Measurements from ENCODE around the gene OR4D2. TPM values are rescaled to one million over a fixed set of nuclear protein-coding genes. Genes with fewer than 3 reads are reported as not detected.

The OR4D2 gene
- total and polyA plus RNA-seq, 2 of the 8 experiments (the other 6 are each of a cell fraction or from before 2014, with no cell fraction given) = not detected

GRCh38 chr17:58170622-58171021 lies 3.8 kb downstream of the OR4D2 start:
- H2BK5ac ChIP-seq (ENCODE audit: low read depth, low read length) = no peak overlapping the region
- CTCF ChIA-PET (ENCODE audit: partially characterized antibody) = interaction anchor here (1.0 to 11.5 kb wide), 6 partner anchors 45 to 387 kb away, joined by 3 to 71 read pairs (median 3); no protein-coding TSS in a partner anchor
- H3K4me1 ChIP-seq (replicated peaks in 1 of 4; ENCODE audit: control insufficient read depth in 3 of 4, insufficient read depth in 4 of 4, low read length in 3 of 4) = no peaks in the 10 kb centered on the region
- H3K4ac ChIP-seq (replicated peaks; ENCODE audit: insufficient read length, low read depth, low read length) = no peak overlapping the region
- no peaks in the 10 kb centered on the region for H3K79me1 ChIP-seq (ENCODE audit: low read depth, low read length)
- peaks cover 0 to 4% (median 2%) of the 10 kb centered on the region in 4 experiments; a peak in 1 of 7 replicates for H3K27me3 ChIP-seq (replicated peaks in 1 of 4; ENCODE audit: control insufficient read depth in 3 of 4, extremely low read depth in 1 of 4, insufficient read depth in 3 of 4, low read length in 3 of 4)
- no peak for DNase-seq (ENCODE audit: low read depth in 1 of 2, low spot score in 2 of 2)
- no peak overlapping the region for H4K91ac ChIP-seq (replicated peaks; ENCODE audit: insufficient read length, low read length)
- no peak overlapping the region for H3K4me3 ChIP-seq (ENCODE audit: extremely low read depth in 1 of 4, insufficient read depth in 2 of 4, low read depth in 3 of 4, low read length in 4 of 4)
- TF ChIP-seq ATF3 (IDR thresholded peaks at IDR 0.05; ENCODE audit: insufficient read depth, low read depth, low read length) (no peak), TCF12 (IDR thresholded peaks at IDR 0.05; ENCODE audit: low read depth, low read length) (no peak), SAP30 (IDR thresholded peaks at IDR 0.05; ENCODE audit: insufficient read depth, insufficient replicate concordance, low read length) (no peak), GTF2F1 (IDR thresholded peaks at IDR 0.05; ENCODE audit: borderline replicate concordance, low read depth, low read length) (no peak), FOSL1 (IDR thresholded peaks at IDR 0.05; ENCODE audit: insufficient read depth, low read depth, low read length) (no peak), CBX5 (IDR thresholded peaks at IDR 0.05; ENCODE audit: low read depth, low read length) (no peak), TBP (IDR thresholded peaks at IDR 0.05; ENCODE audit: low read depth, low read length) (no peak), EGR1 (IDR thresholded peaks at IDR 0.05; ENCODE audit: borderline replicate concordance, low read depth, low read length) (no peak), YY1 (IDR thresholded peaks at IDR 0.05; ENCODE audit: low read depth, low read length) (no peak), KDM4A (IDR thresholded peaks at IDR 0.05; ENCODE audit: low read depth, low read length, severe bottlenecking) (no peak)
- 79% methylated on average over 4 of the region's 4 CpGs; no CpG with 5 or more reads in 1 of the 2 experiments for WGBS, 2 experiments (ENCODE audit: extremely low coverage in 1 of 2, insufficient coverage in 1 of 2, insufficient read length in 1 of 2, insufficient replicate concordance in 2 of 2, low coverage in 1 of 2, low lambda C conversion rate in 2 of 2, missing lambda C conversion rate in 1 of 2)
- H2BK15ac ChIP-seq (ENCODE audit: low read length) = no peak overlapping the region
- H3K36me3 ChIP-seq (ENCODE audit: control insufficient read depth in 2 of 4, insufficient read depth in 4 of 4, low read length in 3 of 4) = no peaks in the 10 kb centered on the region
- H2AFZ ChIP-seq (ENCODE audit: low read length) = no peak overlapping the region
- H2BK12ac ChIP-seq (ENCODE audit: low read depth, low read length) = no peak overlapping the region
- no peaks in the 10 kb centered on the region for H3K23me2 ChIP-seq (ENCODE audit: low read depth, low read length)
- H3K14ac ChIP-seq (ENCODE audit: insufficient read length) = no peak overlapping the region
- no peak overlapping the region for H3K9ac ChIP-seq (replicated peaks in 1 of 4; ENCODE audit: extremely low read depth in 1 of 4, low read depth in 3 of 4, low read length in 3 of 4)
- H4K8ac ChIP-seq (ENCODE audit: extremely low read depth, insufficient read depth, low read length) = no peak overlapping the region
- H3K23ac ChIP-seq (ENCODE audit: insufficient read length) = no peak overlapping the region
- H2BK120ac ChIP-seq (replicated peaks; ENCODE audit: low read depth, low read length) = no peak overlapping the region
- H4K20me1 ChIP-seq (replicated peaks in 1 of 2; ENCODE audit: control insufficient read depth in 1 of 2, insufficient read depth in 2 of 2, low read length in 2 of 2) = peaks cover 0 to 2% of the 10 kb centered on the region in 2 experiments
- no peak overlapping the region for H3K27ac ChIP-seq (ENCODE audit: low read depth, low read length)
- H2AK5ac ChIP-seq (ENCODE audit: low read depth, low read length) = no peak overlapping the region
- no peak for FAIRE-seq
- H3K79me2 ChIP-seq (ENCODE audit: control insufficient read depth in 1 of 2, insufficient read depth in 2 of 2, low read length in 2 of 2) = no peaks in the 10 kb centered on the region
- H2BK20ac ChIP-seq (ENCODE audit: low read length) = no peak overlapping the region
- no peak overlapping the region for H4K5ac ChIP-seq (ENCODE audit: insufficient read length, low read depth, low read length)
- no peaks in the 10 kb centered on the region for H3K9me3 ChIP-seq (ENCODE audit: insufficient read depth in 2 of 2, low read depth in 1 of 2, low read length in 1 of 2)
- POLR2A ChIA-PET (ENCODE audit: partially characterized antibody) = interaction anchor here (1.1 to 1.4 kb wide), 2 partner anchors 177 to 184 kb away, joined by 3 to 4 read pairs; no protein-coding TSS in a partner anchor
- H3K4me2 ChIP-seq (ENCODE audit: insufficient read depth in 1 of 2, low read depth in 2 of 2, low read length in 2 of 2) = no peak overlapping the region
- no peak overlapping the region for H3K56ac ChIP-seq (replicated peaks; ENCODE audit: insufficient read length, low read depth, low read length)
- H3K18ac ChIP-seq (ENCODE audit: extremely low read depth, low read length) = no peak overlapping the region
